GM12872 (cell line): ENCODE results near the gene IRX4.

Experiments used
- TF ChIP-seq, protein P1 (sequence below): IDR thresholded peaks from 3 replicates; pipeline ENCODE4 v1.5.1; 2011; ENCODE audit warnings: low read depth, mild to moderate bottlenecking, low read length, moderate library complexity; ENCODE audit not compliant: insufficient read depth

Gene IRX4

GRCh38 chr5:1889321-1890065, 6.8 kb upstream of the IRX4 start:
- TF ChIP-seq, protein P1, sequence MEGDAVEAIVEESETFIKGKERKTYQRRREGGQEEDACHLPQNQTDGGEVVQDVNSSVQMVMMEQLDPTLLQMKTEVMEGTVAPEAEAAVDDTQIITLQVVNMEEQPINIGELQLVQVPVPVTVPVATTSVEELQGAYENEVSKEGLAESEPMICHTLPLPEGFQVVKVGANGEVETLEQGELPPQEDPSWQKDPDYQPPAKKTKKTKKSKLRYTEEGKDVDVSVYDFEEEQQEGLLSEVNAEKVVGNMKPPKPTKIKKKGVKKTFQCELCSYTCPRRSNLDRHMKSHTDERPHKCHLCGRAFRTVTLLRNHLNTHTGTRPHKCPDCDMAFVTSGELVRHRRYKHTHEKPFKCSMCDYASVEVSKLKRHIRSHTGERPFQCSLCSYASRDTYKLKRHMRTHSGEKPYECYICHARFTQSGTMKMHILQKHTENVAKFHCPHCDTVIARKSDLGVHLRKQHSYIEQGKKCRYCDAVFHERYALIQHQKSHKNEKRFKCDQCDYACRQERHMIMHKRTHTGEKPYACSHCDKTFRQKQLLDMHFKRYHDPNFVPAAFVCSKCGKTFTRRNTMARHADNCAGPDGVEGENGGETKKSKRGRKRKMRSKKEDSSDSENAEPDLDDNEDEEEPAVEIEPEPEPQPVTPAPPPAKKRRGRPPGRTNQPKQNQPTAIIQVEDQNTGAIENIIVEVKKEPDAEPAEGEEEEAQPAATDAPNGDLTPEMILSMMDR = no peak

DNA sequence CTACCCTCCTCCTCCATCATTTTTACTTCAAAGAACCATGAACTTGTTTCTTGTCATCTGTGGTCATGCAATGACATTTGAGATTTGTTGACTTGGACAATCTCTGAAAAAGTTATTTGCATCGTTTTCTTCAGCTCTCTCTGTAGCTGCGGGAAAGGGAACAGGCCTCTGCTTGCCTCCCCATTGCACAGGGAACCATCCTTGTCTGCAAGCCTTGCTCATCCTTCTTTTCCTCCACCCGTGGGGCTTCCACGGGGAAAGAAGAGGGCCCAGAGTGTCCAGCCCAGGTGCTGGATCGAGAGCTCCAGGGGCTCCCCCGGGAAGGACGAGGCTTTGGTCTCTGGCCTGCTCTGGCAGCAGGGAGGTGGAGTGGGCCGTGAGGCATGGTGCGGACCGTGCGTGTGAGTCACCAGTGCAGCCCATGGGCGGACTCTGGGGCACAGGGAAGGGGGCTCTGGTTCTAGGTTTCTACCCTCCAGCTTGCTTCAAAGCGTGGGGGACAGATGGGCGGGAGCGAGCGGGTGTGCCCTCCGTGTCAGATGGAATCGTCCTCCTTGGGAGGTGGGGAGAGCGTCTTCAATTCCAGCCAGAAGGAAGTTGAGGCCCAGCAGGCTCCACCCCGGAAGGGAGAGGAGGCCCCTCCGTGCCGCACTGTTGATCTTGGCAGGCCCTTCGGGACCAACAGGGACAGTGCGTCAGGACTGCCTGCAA, 6.0 kb upstream of the IRX4 start:
- TF ChIP-seq, protein P1 = no peak

DNA sequence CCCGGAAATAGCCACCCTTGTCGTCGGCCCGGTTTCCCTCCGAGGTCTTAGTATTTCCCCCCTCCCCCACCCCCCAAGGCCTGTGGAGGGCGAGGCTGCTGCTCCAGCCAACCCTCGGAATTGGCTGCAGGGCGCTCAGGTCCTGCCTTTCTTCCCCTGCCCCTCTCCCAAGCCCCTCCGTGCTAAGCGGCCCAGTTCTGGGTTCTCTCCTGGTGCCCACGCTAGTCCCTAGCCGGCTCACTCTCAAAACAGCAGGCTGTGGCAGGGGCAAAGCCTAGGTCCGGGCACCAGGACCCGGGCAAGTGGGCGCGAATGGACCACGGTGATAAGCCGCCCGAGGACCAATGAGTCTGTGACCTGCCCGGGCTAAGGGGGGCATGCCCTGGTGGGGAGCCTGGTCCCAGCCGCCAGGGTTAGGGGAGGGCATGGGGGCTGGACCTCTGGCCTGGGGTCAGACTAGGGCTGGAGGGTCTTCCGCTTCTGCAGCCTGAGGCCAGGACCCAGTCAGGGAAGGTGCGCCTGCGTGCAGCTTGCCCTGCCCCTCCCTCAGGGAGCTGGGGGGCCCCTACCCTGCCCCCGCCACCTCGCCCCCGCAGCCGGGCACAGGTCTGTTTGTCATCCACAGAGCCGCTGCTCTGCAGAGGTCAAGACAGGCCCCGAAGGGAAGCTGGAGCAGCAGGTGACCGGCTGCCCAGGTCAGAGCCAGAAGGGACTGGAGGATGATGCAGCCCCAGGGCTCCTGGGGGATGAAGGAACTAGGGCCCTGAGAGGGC, 5.0 kb upstream of the IRX4 start:
- TF ChIP-seq, protein P1 = no peak

GRCh38 chr5:1886846-1887587, 4.3 kb upstream of the IRX4 start:
- TF ChIP-seq, protein P1 = no peak

GRCh38 chr5:1885868-1886845, 3.4 kb upstream of the IRX4 start:
- TF ChIP-seq, protein P1 = no peak

DNA sequence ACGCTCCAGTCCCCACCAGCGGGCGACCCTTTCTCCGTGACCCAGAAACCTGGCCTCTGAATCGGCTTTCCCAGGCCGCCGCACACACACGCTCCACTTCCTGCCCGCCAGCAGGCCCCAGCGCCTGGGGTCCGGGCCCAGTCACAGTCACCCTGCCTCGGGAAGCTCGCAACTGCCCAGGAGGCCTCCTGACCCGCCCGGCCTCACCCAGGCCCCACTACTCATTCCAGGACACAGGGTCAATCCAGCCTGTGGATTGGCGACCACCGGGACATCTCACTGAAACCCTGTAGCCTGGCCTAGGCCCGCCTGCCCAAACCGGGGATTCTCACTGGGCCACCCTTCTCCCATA, 2.7 kb upstream of the IRX4 start:
- TF ChIP-seq, protein P1 = no peak
